Measurements from ENCODE around the gene NKAIN2.

Gene NKAIN2

GRCh38 chr6:123810214-123810613 lies 6.5 kb downstream of the NKAIN2 start:
- TF ChIP-seq GLIS3 (CRISPR knock-in tag; IDR thresholded peaks at IDR 0.05) (no peak), BACH2 (CRISPR knock-in tag; IDR thresholded peaks at IDR 0.05; ENCODE audit: borderline replicate concordance) (no peak), ZNF8 (CRISPR knock-in tag; IDR thresholded peaks at IDR 0.05) (no peak), TSHZ2 (CRISPR knock-in tag; IDR thresholded peaks at IDR 0.05) (no peak), ZFP3 (CRISPR knock-in tag; IDR thresholded peaks at IDR 0.05) (no peak), PATZ1 (CRISPR knock-in tag; IDR thresholded peaks at IDR 0.05; ENCODE audit: borderline replicate concordance) (no peak), RARB (CRISPR knock-in tag; IDR thresholded peaks at IDR 0.05) (no peak), ZFP30 (CRISPR knock-in tag; IDR thresholded peaks at IDR 0.05) (no peak), ISL1 (CRISPR knock-in tag; IDR thresholded peaks at IDR 0.05) (no peak), ESRRG (CRISPR knock-in tag; IDR thresholded peaks at IDR 0.05) (no peak), POU6F1 (CRISPR knock-in tag; IDR thresholded peaks at IDR 0.05; ENCODE audit: borderline replicate concordance, low read depth) (no peak), ZC3H10 (CRISPR knock-in tag; IDR thresholded peaks at IDR 0.05) (no peak), ZNF565 (CRISPR knock-in tag; conservative IDR thresholded peaks at IDR 0.05; ENCODE audit: low read depth) (no peak)
- no peak for ATAC-seq

GRCh38 chr6:123810948-123811347 lies 7.3 kb downstream of the NKAIN2 start:
- TF ChIP-seq ZC3H10 (CRISPR knock-in tag; IDR thresholded peaks at IDR 0.05) (no peak), OSR1 (CRISPR knock-in tag; IDR thresholded peaks at IDR 0.05) (no peak), CSDC2 (CRISPR knock-in tag; IDR thresholded peaks at IDR 0.05) (no peak), CSRNP3 (CRISPR knock-in tag; IDR thresholded peaks at IDR 0.05) (no peak)
- no peak for ATAC-seq

- ATAC-seq, result no peak
- TF ChIP-seq PPARA (CRISPR knock-in tag; IDR thresholded peaks at IDR 0.05; ENCODE audit: borderline replicate concordance) (no peak), TCF4 (CRISPR knock-in tag; IDR thresholded peaks at IDR 0.05; ENCODE audit: borderline replicate concordance) (no peak), RARB (CRISPR knock-in tag; IDR thresholded peaks at IDR 0.05) (no peak), TSHZ2 (CRISPR knock-in tag; IDR thresholded peaks at IDR 0.05) (no peak), ARNTL (CRISPR knock-in tag; IDR thresholded peaks at IDR 0.05; ENCODE audit: borderline replicate concordance, low read depth) (no peak), GLIS3 (CRISPR knock-in tag; IDR thresholded peaks at IDR 0.05) (no peak), ESRRG (CRISPR knock-in tag; IDR thresholded peaks at IDR 0.05) (no peak), OSR1 (CRISPR knock-in tag; IDR thresholded peaks at IDR 0.05) (no peak), CSDC2 (CRISPR knock-in tag; IDR thresholded peaks at IDR 0.05) (no peak), ISL1 (CRISPR knock-in tag; IDR thresholded peaks at IDR 0.05) (no peak), ZC3H10 (CRISPR knock-in tag; IDR thresholded peaks at IDR 0.05) (no peak), CSRNP3 (CRISPR knock-in tag; IDR thresholded peaks at IDR 0.05) (no peak), ZFP3 (CRISPR knock-in tag; IDR thresholded peaks at IDR 0.05) (no peak)
These were observed 7.7 kb downstream of the NKAIN2 start for GRCh38 chr6:123811378-123811777.
